ENCODE measurements around the gene C1orf87.

DNA sequence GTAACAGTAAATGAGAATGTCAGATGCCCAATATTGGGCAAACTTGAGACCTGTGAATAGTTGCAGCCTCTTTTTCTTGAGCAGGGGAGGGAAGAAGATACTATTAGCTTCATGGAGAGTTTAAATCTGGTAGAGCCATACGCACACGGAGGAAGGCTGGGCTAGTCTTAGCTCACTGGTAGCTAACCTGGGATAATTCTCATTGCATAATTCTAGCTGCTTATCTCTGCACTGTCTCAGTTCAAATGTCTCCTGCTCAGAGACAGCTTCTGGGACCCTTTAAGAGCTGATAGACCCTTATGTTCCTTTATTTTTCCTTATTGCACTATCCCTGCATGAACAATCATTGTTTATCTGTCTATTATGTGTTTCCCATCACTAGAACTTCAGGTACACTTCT lies 8.4 kb downstream of the C1orf87 start:
- TF ChIP-seq, protein P1, sequence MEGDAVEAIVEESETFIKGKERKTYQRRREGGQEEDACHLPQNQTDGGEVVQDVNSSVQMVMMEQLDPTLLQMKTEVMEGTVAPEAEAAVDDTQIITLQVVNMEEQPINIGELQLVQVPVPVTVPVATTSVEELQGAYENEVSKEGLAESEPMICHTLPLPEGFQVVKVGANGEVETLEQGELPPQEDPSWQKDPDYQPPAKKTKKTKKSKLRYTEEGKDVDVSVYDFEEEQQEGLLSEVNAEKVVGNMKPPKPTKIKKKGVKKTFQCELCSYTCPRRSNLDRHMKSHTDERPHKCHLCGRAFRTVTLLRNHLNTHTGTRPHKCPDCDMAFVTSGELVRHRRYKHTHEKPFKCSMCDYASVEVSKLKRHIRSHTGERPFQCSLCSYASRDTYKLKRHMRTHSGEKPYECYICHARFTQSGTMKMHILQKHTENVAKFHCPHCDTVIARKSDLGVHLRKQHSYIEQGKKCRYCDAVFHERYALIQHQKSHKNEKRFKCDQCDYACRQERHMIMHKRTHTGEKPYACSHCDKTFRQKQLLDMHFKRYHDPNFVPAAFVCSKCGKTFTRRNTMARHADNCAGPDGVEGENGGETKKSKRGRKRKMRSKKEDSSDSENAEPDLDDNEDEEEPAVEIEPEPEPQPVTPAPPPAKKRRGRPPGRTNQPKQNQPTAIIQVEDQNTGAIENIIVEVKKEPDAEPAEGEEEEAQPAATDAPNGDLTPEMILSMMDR (IDR thresholded peaks at IDR 0.05; ENCODE audit: low read depth, low read length, missing input control) = no peak
- TF ChIP-seq TAF1 (conservative IDR thresholded peaks at IDR 0.05) (no peak), NR2F2 (IDR thresholded peaks at IDR 0.05) (no peak), HNF4A (conservative IDR thresholded peaks at IDR 0.05) (no peak), EGR1 (IDR thresholded peaks at IDR 0.05; ENCODE audit: low read depth in 2 of 2) (no peak), YY1 (IDR thresholded peaks at IDR 0.05) (no peak), GABPA (IDR thresholded peaks at IDR 0.05 in 1 of 2, conservative IDR thresholded peaks at IDR 0.05 in 1 of 2) (no peak)
- TF ChIP-seq, protein P2, sequence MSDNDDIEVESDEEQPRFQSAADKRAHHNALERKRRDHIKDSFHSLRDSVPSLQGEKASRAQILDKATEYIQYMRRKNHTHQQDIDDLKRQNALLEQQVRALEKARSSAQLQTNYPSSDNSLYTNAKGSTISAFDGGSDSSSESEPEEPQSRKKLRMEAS (IDR thresholded peaks at IDR 0.05) = no peak
